GM12891 (cell line): ENCODE results near the gene ADNP.

Experiments
- DNase-seq: peaks from one replicate; pipeline ENCODE4 v3.0.0; 2011; ENCODE audit warnings: low spot score; ENCODE audit not compliant: insufficient read length
- FAIRE-seq: peaks from 2 replicates; lab custom pipeline; 2011; peaks lifted over from hg19 to GRCh38; lab: Jason Lieb, UNC
- PAX5 ChIP-seq: IDR thresholded peaks from 2 replicates; pipeline ENCODE4 v1.6.1; 2011; ENCODE audit warnings: low read length, moderate library complexity, mild to moderate bottlenecking; ENCODE audit not compliant: insufficient read depth, severe bottlenecking
- POLR2A ChIP-seq: IDR thresholded peaks from 2 replicates; pipeline ENCODE4 v1.6.1; 2011; ENCODE audit warnings: low read depth, low read length, control low read depth
- POLR2AphosphoS5 ChIP-seq: IDR thresholded peaks from 2 replicates; pipeline ENCODE4 v1.6.1; 2011; ENCODE audit warnings: low read depth, low read length, control low read depth
- POU2F2 ChIP-seq: IDR thresholded peaks from 2 replicates; pipeline ENCODE4 v1.6.1; 2011; ENCODE audit warnings: low read depth, mild to moderate bottlenecking, control low read depth, low read length, moderate library complexity
- SPI1 ChIP-seq: IDR thresholded peaks from 2 replicates; pipeline ENCODE4 v1.6.1; 2011; ENCODE audit warnings: low read depth, low read length, control low read depth
- TAF1 ChIP-seq: IDR thresholded peaks from 2 replicates; pipeline ENCODE4 v1.6.1; 2011; ENCODE audit warnings: low read depth, low read length, control low read depth

ADNP gene

GRCh38 chr20:50874111-50874757 lies 57.0 kb downstream of the ADNP start:
- DNase-seq = no peak
- TF ChIP-seq POLR2AphosphoS5 (no peak), POLR2A (no peak), PAX5 (no peak), POU2F2 (no peak), SPI1 (no peak)
- no peak for FAIRE-seq

GRCh38 chr20:50873585-50873984 lies 57.7 kb downstream of the ADNP start:
- TF ChIP-seq POU2F2 = no peak
- no peak for TF ChIP-seq SPI1
- no peak for TF ChIP-seq PAX5
- TF ChIP-seq TAF1 = no peak
- TF ChIP-seq POLR2A = no peak
- no peak for TF ChIP-seq POLR2AphosphoS5
- FAIRE-seq (no peak), DNase-seq (no peak)

GRCh38 chr20:50872560-50873425 lies 58.4 kb downstream of the ADNP start:
- FAIRE-seq = no peak
- DNase-seq = no peak
- TF ChIP-seq POLR2A (no peak), PAX5 (no peak), POU2F2 (no peak), SPI1 (no peak), POLR2AphosphoS5 (no peak), TAF1 (no peak)

- DNase-seq (no peak), FAIRE-seq (no peak)
- TF ChIP-seq POU2F2 = no peak
- no peak for TF ChIP-seq SPI1
- TF ChIP-seq POLR2A = no peak
- TF ChIP-seq POLR2AphosphoS5 = no peak
- no peak for TF ChIP-seq TAF1
- TF ChIP-seq PAX5 = no peak
These were observed 60.6 kb downstream of the ADNP start for GRCh38 chr20:50870561-50871161.

GRCh38 chr20:50868509-50869495 lies 62.4 kb downstream of the ADNP start:
- DNase-seq (no peak), FAIRE-seq (no peak)
- TF ChIP-seq TAF1 (no peak), POLR2AphosphoS5 (no peak), POU2F2 (no peak), POLR2A (no peak), PAX5 (no peak), SPI1 (no peak)

- no peak for TF ChIP-seq POLR2AphosphoS5
- no peak for TF ChIP-seq PAX5
- TF ChIP-seq TAF1 = no peak
- TF ChIP-seq POU2F2 = no peak
- TF ChIP-seq SPI1 = no peak
- TF ChIP-seq POLR2A = no peak
- no peak for DNase-seq
- FAIRE-seq = no peak
These were observed 63.4 kb downstream of the ADNP start for GRCh38 chr20:50867805-50868204.

- DNase-seq (no peak), FAIRE-seq (no peak)
- no peak for TF ChIP-seq POLR2A
- no peak for TF ChIP-seq TAF1
- no peak for TF ChIP-seq SPI1
- no peak for TF ChIP-seq POU2F2
- no peak for TF ChIP-seq PAX5
- no peak for TF ChIP-seq POLR2AphosphoS5
These were observed 64.4 kb downstream of the ADNP start for GRCh38 chr20:50866831-50867230.

GRCh38 chr20:50866036-50866685 lies 65.1 kb downstream of the ADNP start:
- TF ChIP-seq SPI1 = no peak
- no peak for DNase-seq
- FAIRE-seq = no peak

GRCh38 chr20:50865591-50865990 lies 65.6 kb downstream of the ADNP start:
- DNase-seq = no peak
- no peak for TF ChIP-seq SPI1
- no peak for TF ChIP-seq POLR2A
- no peak for TF ChIP-seq PAX5
- TF ChIP-seq POLR2AphosphoS5 = no peak
- TF ChIP-seq TAF1 = no peak
- no peak for TF ChIP-seq POU2F2
- FAIRE-seq = no peak
